Measurements from ENCODE around the gene APH1B.

DNA sequence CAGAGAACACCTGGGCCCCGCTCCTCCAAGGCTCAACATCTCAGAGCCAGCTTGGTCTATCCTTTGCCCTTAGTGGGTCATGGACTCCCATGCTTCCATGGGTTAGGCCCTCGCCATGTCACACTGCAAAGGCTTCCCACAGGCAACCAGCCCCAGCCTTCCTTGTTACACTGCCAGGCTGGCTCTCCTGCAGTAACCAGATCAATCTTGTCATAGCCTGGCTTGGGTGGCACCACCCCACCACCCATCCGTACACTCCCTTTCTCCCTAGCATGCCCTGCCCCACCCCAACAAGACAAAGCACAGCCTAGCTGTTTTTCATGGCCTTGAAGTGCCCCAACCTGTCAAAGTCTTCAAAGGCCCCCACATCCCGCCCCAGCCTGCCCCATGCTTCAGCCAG, 73.8 kb downstream of the APH1B start:
- no peak for TF ChIP-seq CTCF (IDR thresholded peaks at IDR 0.05)
- TF ChIP-seq POLR2AphosphoS5 (IDR thresholded peaks at IDR 0.05; ENCODE audit: low read depth, low read length) = no peak
- TF ChIP-seq REST (IDR thresholded peaks at IDR 0.05; ENCODE audit: insufficient read depth in 1 of 2, low read depth in 2 of 2, low read length in 1 of 2) = no peak
- no peak for TF ChIP-seq TCF7L2 (IDR thresholded peaks at IDR 0.05; ENCODE audit: low read depth, low read length)

Data from Panc1 (cell line).